Breast epithelium (tissue), 4 donors: Measurements from ENCODE around the gene CSRNP3. TPM values are rescaled to one million over a fixed set of nuclear protein-coding genes. Genes with fewer than 3 reads are reported as not detected.

Experiments
- DNase-seq, 2 donors: peaks; one replicate each; pipeline ENCODE4 v3.0.0-alpha.2; 2019; ENCODE audit warnings: low spot score in 2 of 2
- H3K27ac ChIP-seq, 2 donors: fragments of 200-600 bp; sonication (generic) in 1 of 2; one replicate each; pipeline ENCODE4 v1.5.1; 2016 to 2019; ENCODE audit warnings: mild to moderate bottlenecking in 1 of 2
- H3K27me3 ChIP-seq, 2 donors: fragments of 200-600 bp; sonication (generic) in 1 of 2; one replicate each; pipeline versions ENCODE4 v1.5.1 to v1.6.0; 2017 to 2019; ENCODE audit warnings: control low read depth in 1 of 2, mild to moderate bottlenecking in 1 of 2
- H3K36me3 ChIP-seq: fragments of 200-600 bp; one replicate; pipeline ENCODE4 v1.5.1; 2019
- H3K4me1 ChIP-seq, 2 donors: fragments of 200-600 bp; sonication (generic); one replicate each; pipeline ENCODE4 v1.5.1; 2016 to 2019; ENCODE audit warnings: control low read depth in 1 of 2
- H3K4me3 ChIP-seq, 3 donors: fragments of 200-600 bp; sonication (generic); 1 replicate in 2 of 3; 2 replicates in 1 of 3; pipeline ENCODE4 v1.5.1; 2016 to 2019; ENCODE audit warnings: mild to moderate bottlenecking in 3 of 3, moderate library complexity in 2 of 3
- H3K9me3 ChIP-seq, 2 donors: fragments of 200-600 bp; sonication (generic) in 1 of 2; one replicate each; pipeline ENCODE4 v1.5.1; 2016 to 2019; ENCODE audit warnings: control low read depth in 1 of 2
- POLR2A ChIP-seq: fragments of 450-650 bp; IDR thresholded peaks from one replicate; pipeline ENCODE4 v1.6.1; 2016; ENCODE audit warnings: antibody characterized with exemption, mild to moderate bottlenecking, moderate library complexity
- POLR2AphosphoS5 ChIP-seq, 3 donors: sonication (generic); formaldehyde crosslinking; IDR thresholded peaks; one replicate each; pipeline ENCODE4 v1.6.1; 2017; ENCODE audit warnings: antibody characterized with exemption in 3 of 3
- intact Hi-C: fragments of 100-400 bp; cut with DNase I; formaldehyde crosslinking; loops from one replicate; pipeline ENCODE4 v1.15.1; 2023; ENCODE audit warnings: low total_unique reads
- total RNA-seq, 3 donors: library from RNA; depleted of rRNA; stranded (reverse); fragments of >200 nt; gene quantifications; one replicate each; pipeline ENCODE4 v1.1.0, GENCODE V29; 2016
- TF ChIP-seq, protein P1 (sequence below), 3 donors: fragments of 450-650 bp; IDR thresholded peaks; one replicate each; pipeline ENCODE4 v1.5.1; 2016 to 2017; ENCODE audit warnings: antibody characterized with exemption in 3 of 3, mild to moderate bottlenecking in 3 of 3, moderate library complexity in 3 of 3

CSRNP3 gene
- total RNA-seq, 3 donors from 2014 or later = 1.4 to 10.0 (median 2.0) TPM

DNA sequence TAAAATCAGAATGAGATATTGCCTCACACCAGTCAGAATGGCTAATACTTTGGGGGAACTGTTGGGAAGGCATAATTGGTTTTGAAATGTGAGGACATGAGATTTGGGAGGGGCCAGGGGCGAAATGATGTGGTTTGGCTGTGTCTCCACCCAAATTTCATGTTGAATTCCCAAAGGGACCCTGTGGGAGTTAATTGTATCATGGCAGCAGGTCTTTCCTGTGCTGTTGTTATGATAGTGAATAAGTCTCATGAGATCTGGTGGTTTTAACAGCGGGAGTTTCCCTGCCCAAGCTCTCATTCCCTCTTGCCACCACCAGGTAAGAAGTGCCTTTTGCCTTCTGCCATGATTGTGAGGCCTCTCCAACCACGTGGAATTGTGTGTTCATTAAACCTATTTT is 59.6 kb downstream of the CSRNP3 start:
- Histone ChIP-seq H3K4me1 (no peaks in the 10 kb centered on the region), H3K27ac (no peak overlapping the region), H3K4me3 (no peak overlapping the region), H3K27me3 (no peaks in the 10 kb centered on the region), H3K9me3 (peaks cover 0 to 4% of the 10 kb centered on the region in 2 donors), H3K36me3 (no peaks in the 10 kb centered on the region)
- TF ChIP-seq POLR2AphosphoS5 (IDR thresholded peaks at IDR 0.05) (no peak), POLR2A (no peak)
- TF ChIP-seq, protein P1, sequence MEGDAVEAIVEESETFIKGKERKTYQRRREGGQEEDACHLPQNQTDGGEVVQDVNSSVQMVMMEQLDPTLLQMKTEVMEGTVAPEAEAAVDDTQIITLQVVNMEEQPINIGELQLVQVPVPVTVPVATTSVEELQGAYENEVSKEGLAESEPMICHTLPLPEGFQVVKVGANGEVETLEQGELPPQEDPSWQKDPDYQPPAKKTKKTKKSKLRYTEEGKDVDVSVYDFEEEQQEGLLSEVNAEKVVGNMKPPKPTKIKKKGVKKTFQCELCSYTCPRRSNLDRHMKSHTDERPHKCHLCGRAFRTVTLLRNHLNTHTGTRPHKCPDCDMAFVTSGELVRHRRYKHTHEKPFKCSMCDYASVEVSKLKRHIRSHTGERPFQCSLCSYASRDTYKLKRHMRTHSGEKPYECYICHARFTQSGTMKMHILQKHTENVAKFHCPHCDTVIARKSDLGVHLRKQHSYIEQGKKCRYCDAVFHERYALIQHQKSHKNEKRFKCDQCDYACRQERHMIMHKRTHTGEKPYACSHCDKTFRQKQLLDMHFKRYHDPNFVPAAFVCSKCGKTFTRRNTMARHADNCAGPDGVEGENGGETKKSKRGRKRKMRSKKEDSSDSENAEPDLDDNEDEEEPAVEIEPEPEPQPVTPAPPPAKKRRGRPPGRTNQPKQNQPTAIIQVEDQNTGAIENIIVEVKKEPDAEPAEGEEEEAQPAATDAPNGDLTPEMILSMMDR (IDR thresholded peaks at IDR 0.05) = no peak
- intact Hi-C loops = no loop called here
- no peak for DNase-seq

DNA sequence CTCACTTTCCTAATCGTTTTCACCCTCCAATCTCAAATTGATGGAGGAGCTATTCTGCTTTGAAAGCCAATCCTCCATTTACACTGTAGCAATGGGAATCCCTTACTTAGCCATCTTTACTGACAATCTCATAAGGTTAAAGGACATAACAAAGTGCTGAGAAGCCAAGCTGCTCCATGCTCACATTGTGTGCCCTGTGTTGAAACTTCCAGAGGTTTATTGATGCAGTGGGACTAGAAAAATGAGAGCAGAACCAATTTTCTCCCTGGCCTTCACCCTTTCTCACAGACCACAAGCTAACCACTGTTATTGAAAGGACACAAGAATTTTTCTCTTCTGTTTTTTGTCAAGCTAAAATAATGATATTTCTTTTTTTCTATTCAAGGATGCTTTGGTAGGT is 63.8 kb downstream of the CSRNP3 start:
- intact Hi-C loops = no loop called here
- Histone ChIP-seq H3K4me3 (no peak overlapping the region), H3K4me1 (no peaks in the 10 kb centered on the region), H3K27ac (no peak overlapping the region), H3K27me3 (no peaks in the 10 kb centered on the region), H3K9me3 (peaks cover 0 to 4% of the 10 kb centered on the region in 2 donors), H3K36me3 (no peaks in the 10 kb centered on the region)
- no peak for DNase-seq
- TF ChIP-seq POLR2A (no peak), POLR2AphosphoS5 (IDR thresholded peaks at IDR 0.05) (no peak)
- TF ChIP-seq, protein P1 (IDR thresholded peaks at IDR 0.05) = no peak

DNA sequence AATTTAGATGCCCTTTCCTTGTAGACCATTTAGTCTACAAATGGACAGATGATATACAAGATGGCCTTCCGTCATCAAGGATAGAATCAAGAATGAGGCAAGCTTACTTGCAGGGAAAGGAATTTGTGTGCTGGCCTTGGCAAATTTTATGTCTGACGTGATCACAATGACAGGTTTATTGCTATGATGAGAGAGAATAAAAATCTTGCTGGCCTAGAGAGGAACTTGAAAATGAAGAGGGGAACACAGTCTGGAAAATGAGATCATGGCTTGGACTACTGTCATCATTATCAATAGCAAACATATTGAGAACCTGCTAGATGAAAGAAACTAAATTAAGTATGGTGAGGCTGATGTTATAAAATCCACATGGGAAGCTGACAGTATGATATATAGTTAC is 66.0 kb downstream of the CSRNP3 start:
- H3K4me3 ChIP-seq = no peak overlapping the region
- no peaks in the 10 kb centered on the region for H3K36me3 ChIP-seq
- H3K27ac ChIP-seq = no peak overlapping the region
- DNase-seq = no peak
- intact Hi-C loops = no loop called here
- no peaks in the 10 kb centered on the region for H3K4me1 ChIP-seq
- H3K9me3 ChIP-seq = no peaks in the 10 kb centered on the region
- no peaks in the 10 kb centered on the region for H3K27me3 ChIP-seq
- TF ChIP-seq, protein P1 (IDR thresholded peaks at IDR 0.05) = no peak
- TF ChIP-seq POLR2AphosphoS5 (IDR thresholded peaks at IDR 0.05) = no peak
- no peak for TF ChIP-seq POLR2A

DNA sequence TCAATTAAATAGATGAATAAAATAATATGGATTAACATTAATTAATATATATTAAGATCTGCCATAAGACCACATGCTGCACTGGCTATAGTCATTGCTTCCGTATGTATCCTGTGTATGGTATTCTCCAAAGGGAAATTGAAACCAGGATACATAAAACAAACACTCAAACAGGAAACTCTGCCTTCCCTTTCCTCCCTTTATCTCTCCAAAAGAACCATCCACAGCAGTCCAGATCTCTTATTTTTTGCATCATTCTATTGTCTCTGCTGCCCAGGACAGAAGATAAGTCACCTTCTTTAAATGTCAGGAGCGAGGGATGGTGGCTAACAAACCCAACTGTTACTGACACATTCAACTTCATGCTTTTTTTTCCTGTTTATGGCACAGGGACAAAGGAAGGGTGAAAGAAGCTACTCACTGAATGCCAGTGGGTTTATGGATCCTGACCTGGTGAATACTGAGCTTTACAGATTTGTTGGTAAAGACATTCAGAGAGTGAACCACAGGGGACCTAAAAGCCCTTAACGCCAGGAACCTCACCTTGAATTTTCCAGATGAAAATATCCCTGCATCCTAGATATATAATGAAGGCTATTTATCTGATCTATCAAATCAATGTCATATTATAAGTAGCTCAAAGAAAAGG is 67.5 kb downstream of the CSRNP3 start:
- no peaks in the 10 kb centered on the region for H3K36me3 ChIP-seq
- no peak overlapping the region for H3K27ac ChIP-seq
- no peaks in the 10 kb centered on the region for H3K27me3 ChIP-seq
- H3K4me3 ChIP-seq = no peak overlapping the region
- no peaks in the 10 kb centered on the region for H3K4me1 ChIP-seq
- intact Hi-C loops = no loop called here
- DNase-seq = no peak
- TF ChIP-seq POLR2A = no peak
- H3K9me3 ChIP-seq = no peaks in the 10 kb centered on the region

DNA sequence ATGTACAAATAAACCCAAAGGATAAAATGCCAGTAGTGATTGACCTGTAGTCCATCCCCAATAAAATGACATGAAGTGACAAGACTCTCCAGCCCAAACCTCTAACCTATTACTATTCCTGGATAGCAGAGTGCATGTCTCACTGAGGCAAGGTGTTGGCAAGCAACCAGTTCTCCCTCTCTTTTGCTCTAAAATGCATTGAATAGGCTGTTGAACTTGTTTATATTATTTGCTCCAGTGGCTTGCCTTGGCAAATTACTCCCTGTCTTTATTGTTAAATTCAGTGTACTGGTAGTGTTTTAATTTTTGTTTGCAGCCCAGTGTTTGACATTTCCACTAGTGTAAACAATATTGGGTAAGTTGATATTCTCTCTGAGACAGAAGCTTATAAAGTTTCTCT is 70.5 kb downstream of the CSRNP3 start:
- no peak overlapping the region for H3K27ac ChIP-seq
- H3K9me3 ChIP-seq = no peaks in the 10 kb centered on the region
- intact Hi-C loops = no loop called here
- H3K36me3 ChIP-seq = no peaks in the 10 kb centered on the region
- DNase-seq = no peak
- H3K4me3 ChIP-seq = no peak overlapping the region
- no peak for TF ChIP-seq POLR2AphosphoS5 (IDR thresholded peaks at IDR 0.05)
- no peak for TF ChIP-seq POLR2A
- TF ChIP-seq, protein P1 (IDR thresholded peaks at IDR 0.05) = no peak
- H3K27me3 ChIP-seq = no peaks in the 10 kb centered on the region
- H3K4me1 ChIP-seq = no peaks in the 10 kb centered on the region
